Stomach (tissue), 9 donors: ENCODE data around the gene MEA1. TPM values are rescaled to one million over a fixed set of nuclear protein-coding genes. Genes with fewer than 3 reads are reported as not detected.

Source experiments
- DNase-seq, 2 donors: peaks; one replicate each; pipeline versions ENCODE4 v3.0.0 to v3.0.0-alpha.2; 2013 to 2019
- H3K27ac ChIP-seq, 5 donors: fragments of 200-600 bp in 4 of 5; sonication (generic) in 4 of 5; one replicate each; pipeline ENCODE4 v1.5.1; 2013 to 2019; ENCODE audit warnings: mild to moderate bottlenecking in 1 of 5, moderate library complexity in 1 of 5
- H3K27me3 ChIP-seq, 3 donors: fragments of 200-600 bp; sonication (generic); one replicate each; pipeline ENCODE4 v1.5.1; 2017 to 2019; ENCODE audit warnings: mixed run types in 1 of 3
- H3K36me3 ChIP-seq, 4 donors: fragments of 200-600 bp; sonication (generic); 1 replicate in 3 of 4; 2 replicates in 1 of 4; pipeline ENCODE4 v1.5.1; 2016 to 2019
- H3K4me1 ChIP-seq, 4 donors: fragments of 200-600 bp; sonication (generic); one replicate each; pipeline ENCODE4 v1.5.1; 2016 to 2019
- H3K4me3 ChIP-seq, 4 donors: fragments of 200-600 bp; sonication (generic) in 3 of 4; one replicate each; pipeline ENCODE4 v1.5.1; 2016 to 2019; ENCODE audit warnings: mild to moderate bottlenecking in 1 of 4
- H3K9me3 ChIP-seq, 4 donors: fragments of 200-600 bp; sonication (generic); one replicate each; pipeline ENCODE4 v1.5.1; 2016 to 2019
- CTCF ChIP-seq, 7 experiments: fragments of 450-650 bp in 4 of 7; fragments of 200-600 bp in 3 of 7; sonication (generic) in 3 of 7; IDR thresholded peaks; one replicate each; pipeline ENCODE4 v1.5.1; 2016 to 2019; ENCODE audit warnings: antibody characterized with exemption in 7 of 7, control low read depth in 2 of 7, mild to moderate bottlenecking in 1 of 7
- EP300 ChIP-seq: sonication (generic); formaldehyde crosslinking; IDR thresholded peaks from one replicate; pipeline ENCODE4 v1.6.1; 2017; ENCODE audit warnings: antibody characterized with exemption
- POLR2A ChIP-seq, 4 donors: fragments of 450-650 bp; IDR thresholded peaks; one replicate each; pipeline ENCODE4 v1.6.1; 2016; ENCODE audit warnings: antibody characterized with exemption in 4 of 4, control low read depth in 2 of 4, mild to moderate bottlenecking in 1 of 4, moderate library complexity in 1 of 4
- POLR2AphosphoS5 ChIP-seq, 3 donors: sonication (generic); formaldehyde crosslinking; IDR thresholded peaks; one replicate each; pipeline ENCODE4 v1.6.1; 2016; ENCODE audit warnings: antibody characterized with exemption in 3 of 3
- WGBS, 5 donors: extraction: QIAGEN DNeasy Blood & Tissue Kit in 3 of 5; methylation state at CpG; one replicate each; pipeline versions ENCODE4 v1.1.5 to v1.1.7; 2013 to 2018; 5-methylcytosine and 5-hydroxymethylcytosine counted together
- intact Hi-C: fragments of 100-400 bp; cut with DNase I; formaldehyde crosslinking; loops from one replicate; pipeline ENCODE4 v1.15.1; 2023; ENCODE audit warnings: low total_unique reads
- polyA plus RNA-seq, 3 donors: library from polyadenylated mRNA; stranded (reverse); fragments of 200-250 nt; gene quantifications; one replicate each; pipeline ENCODE4 v1.2.3, GENCODE V29; 2013
- total RNA-seq, 5 donors: library from RNA; depleted of rRNA; stranded (reverse); fragments of >200 nt; gene quantifications; one replicate each; pipeline versions ENCODE4 v1.1.0 to v1.2.3, GENCODE V29; 2014 to 2016
- donor health status: healthy with polysubstance abuse.
- donor health status: Bipolar disorder and iron deficiency.
- donor health status: healthy.

MEA1 gene
- total and polyA plus RNA-seq, 8 donors: 3.6 to 118 (median 50.0) TPM

DNA sequence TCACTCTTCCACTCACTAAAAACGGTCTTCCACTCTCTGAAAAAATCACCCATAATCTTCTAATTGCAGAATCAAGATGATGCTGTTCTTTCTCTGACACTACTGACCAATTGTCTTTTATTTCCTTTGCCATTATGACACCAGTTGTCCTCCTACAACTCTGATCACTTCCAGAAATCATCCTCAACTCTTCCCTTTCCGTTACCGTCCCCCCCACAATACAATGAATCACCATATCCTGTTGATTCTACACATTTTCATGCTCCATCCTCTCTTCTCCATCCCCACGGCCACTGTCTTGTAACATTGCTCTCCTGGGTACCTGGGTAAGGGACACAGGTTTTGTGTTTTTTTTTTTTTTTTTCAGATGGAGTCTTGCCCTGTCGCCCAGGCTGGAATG is 31.9 kb downstream of the MEA1 start:
- 87 to 92% (median 90%) methylated on average over 5 of the region's 5 CpGs for WGBS, 5 donors
- H3K4me3 ChIP-seq: no peak overlapping the region
- H3K9me3 ChIP-seq: no peaks in the 10 kb centered on the region
- TF ChIP-seq EP300: no peak
- no peak for TF ChIP-seq CTCF (IDR thresholded peaks at IDR 0.05)
- TF ChIP-seq POLR2A (IDR thresholded peaks at IDR 0.05): no peak
- TF ChIP-seq POLR2AphosphoS5 (IDR thresholded peaks at IDR 0.05): no peak
- intact Hi-C loops: no loop called here
- peaks cover 34 to 58% (median 56%) of the 10 kb centered on the region in 4 donors for H3K4me1 ChIP-seq
- no peaks in the 10 kb centered on the region for H3K27me3 ChIP-seq
- H3K36me3 ChIP-seq: no peaks in the 10 kb centered on the region
- DNase-seq: no peak
- H3K27ac ChIP-seq: no peak overlapping the region

- Histone ChIP-seq H3K4me1 (peaks cover 22 to 56% (median 46%) of the 10 kb centered on the region in 4 donors), H3K27ac (peak overlapping the region; percentile 86 to 94 (median 92)), H3K9me3 (no peaks in the 10 kb centered on the region), H3K4me3 (peak overlapping the region; percentile 80 to 97 (median 89)), H3K27me3 (no peaks in the 10 kb centered on the region), H3K36me3 (peaks cover 0 to 3% (median 0%) of the 10 kb centered on the region in 4 donors)
- intact Hi-C loops: no loop called here
- no peak for DNase-seq
- 42 to 48% (median 45%) methylated on average over 9 of the region's 9 CpGs for WGBS, 5 donors
- TF ChIP-seq CTCF (IDR thresholded peaks at IDR 0.05) (no peak), POLR2A (IDR thresholded peaks at IDR 0.05) (no peak), POLR2AphosphoS5 (IDR thresholded peaks at IDR 0.05) (no peak), EP300 (no peak)
These were observed 34.1 kb downstream of the MEA1 start for GRCh38 chr6:42979523-42980177.

- TF ChIP-seq EP300 (no peak), POLR2A (IDR thresholded peaks at IDR 0.05) (peak in 1 of 4 donors; percentile 61), CTCF (IDR thresholded peaks at IDR 0.05) (no peak), POLR2AphosphoS5 (IDR thresholded peaks at IDR 0.05) (peak; percentile 14 to 86 (median 80))
- DNase-seq: peak; percentile 89 to 95
- no peaks in the 10 kb centered on the region for H3K27me3 ChIP-seq
- intact Hi-C loops: no loop called here
- H3K4me1 ChIP-seq: peaks cover 22 to 56% (median 45%) of the 10 kb centered on the region in 4 donors
- no peaks in the 10 kb centered on the region for H3K9me3 ChIP-seq
- H3K36me3 ChIP-seq: peaks cover 0 to 8% (median 2%) of the 10 kb centered on the region in 4 donors
- H3K4me3 ChIP-seq: peak within 1 kb of the TSS; percentile 80 to 97 (median 89)
- peak within 1 kb of the TSS; percentile 86 to 94 (median 92) for H3K27ac ChIP-seq
- 0 to 1% (median 0%) methylated on average over 22 to 59 of the region's 59 CpGs for WGBS, 5 donors
These were observed 34.8 kb downstream of the MEA1 start, which contains the start of gene PEX6 for GRCh38 chr6:42978839-42979522. TSS of gene PEX6 (minus strand) at chr6:42979181. CDS start at chr6:42979150, 31 bp downstream.

DNA sequence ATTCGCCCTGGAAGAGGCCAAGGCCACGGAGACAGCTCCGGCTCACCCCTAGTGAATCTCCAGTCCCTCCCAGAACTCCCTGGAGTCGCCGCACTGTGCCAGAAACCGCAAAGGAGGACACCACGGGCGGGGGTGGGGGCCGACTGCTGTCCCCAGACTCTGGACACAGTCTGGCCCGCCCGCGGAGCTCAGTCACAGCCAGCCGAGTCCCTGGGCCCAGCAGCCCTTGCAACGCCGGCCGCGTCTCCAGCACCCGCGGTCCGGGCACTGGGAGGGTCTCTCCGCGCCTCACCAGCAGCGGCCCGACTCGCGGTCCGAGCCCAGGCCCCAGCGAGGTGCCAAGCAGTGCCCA is 35.3 kb downstream of the MEA1 start:
- peak overlapping the region; percentile 86 to 94 (median 92) for H3K27ac ChIP-seq
- intact Hi-C loops: no loop called here
- H3K4me3 ChIP-seq: peak overlapping the region; percentile 80 to 97 (median 89)
- WGBS, 5 donors: 0% methylated on average over 5 to 28 of the region's 28 CpGs
- H3K36me3 ChIP-seq: peaks cover 0 to 11% (median 7%) of the 10 kb centered on the region in 4 donors
- H3K4me1 ChIP-seq: peaks cover 22 to 51% (median 40%) of the 10 kb centered on the region in 4 donors
- no peaks in the 10 kb centered on the region for H3K9me3 ChIP-seq
- peak in 1 of 2 donors; percentile 55 for DNase-seq
- H3K27me3 ChIP-seq: no peaks in the 10 kb centered on the region
- TF ChIP-seq EP300: no peak
- no peak for TF ChIP-seq POLR2A (IDR thresholded peaks at IDR 0.05)
- no peak for TF ChIP-seq CTCF (IDR thresholded peaks at IDR 0.05)
- no peak for TF ChIP-seq POLR2AphosphoS5 (IDR thresholded peaks at IDR 0.05)
